ENCODE data around the gene SCTR.

GRCh38 chr2:119508756-119509155, 15.5 kb downstream of the SCTR start:
- TF ChIP-seq CTCF (IDR thresholded peaks at IDR 0.05) (no peak), POLR2A (IDR thresholded peaks at IDR 0.05) (no peak)
